ENCODE data around the gene IL15.
"Not testable (repeated sequence)": the region's sequence is repeated elsewhere in the genome, so short reads cannot be mapped to it uniquely, and the experiment has no call there.

The IL15 gene

GRCh38 chr4:141652161-141652778, 15.9 kb downstream of the IL15 start:
- DNase-seq, result no peak

GRCh38 chr4:141654098-141654497, 17.7 kb downstream of the IL15 start:
- DNase-seq, result no peak

GRCh38 chr4:141656031-141656430, 19.6 kb downstream of the IL15 start:
- DNase-seq, result no peak

- DNase-seq, result no peak
Observed at GRCh38 chr4:141657550-141658250, 21.3 kb downstream of the IL15 start.

- no peak for DNase-seq
Observed at GRCh38 chr4:141658309-141658708, 21.9 kb downstream of the IL15 start.

- no peak for DNase-seq
Observed at GRCh38 chr4:141659539-141659938, 23.2 kb downstream of the IL15 start.

- DNase-seq, result no peak
Observed at GRCh38 chr4:141660880-141661279, 24.5 kb downstream of the IL15 start.

- DNase-seq, result no peak
Observed at GRCh38 chr4:141668200-141668910, 32.0 kb downstream of the IL15 start.

- no peak for DNase-seq
Observed at GRCh38 chr4:141669501-141669900, 33.1 kb downstream of the IL15 start.

- no peak for DNase-seq
Observed at GRCh38 chr4:141675384-141675783, 39.0 kb downstream of the IL15 start.

- no peak for DNase-seq
Observed at GRCh38 chr4:141676087-141676670, 39.8 kb downstream of the IL15 start.

GRCh38 chr4:141680060-141680459, 43.7 kb downstream of the IL15 start:
- DNase-seq, result no peak

GRCh38 chr4:141684785-141685184, 48.4 kb downstream of the IL15 start:
- no peak for DNase-seq

GRCh38 chr4:141686146-141686775, 49.9 kb downstream of the IL15 start:
- peak; percentile 45 for DNase-seq

GRCh38 chr4:141686879-141687278, 50.5 kb downstream of the IL15 start:
- DNase-seq, result no peak

- not testable (repeated sequence) for DNase-seq
Observed at GRCh38 chr4:141689726-141690296, 53.4 kb downstream of the IL15 start.

GRCh38 chr4:141691247-141691646, 54.9 kb downstream of the IL15 start:
- not testable (repeated sequence) for DNase-seq

GRCh38 chr4:141692081-141692480, 55.7 kb downstream of the IL15 start:
- no peak for DNase-seq

- DNase-seq, result no peak
Observed at GRCh38 chr4:141697116-141697515, 60.7 kb downstream of the IL15 start.

GRCh38 chr4:141702472-141703182, 66.2 kb downstream of the IL15 start:
- no peak for DNase-seq

GRCh38 chr4:141703497-141703896, 67.1 kb downstream of the IL15 start:
- no peak for DNase-seq

Data from NCI-H2029 treated with DMSO at 0.1 percent for 48 hours (cell line).